Smooth muscle cell (in vitro differentiated cells): ENCODE measurements around the gene OR7A17. TPM values are rescaled to one million over a fixed set of nuclear protein-coding genes. Genes with fewer than 3 reads are reported as not detected.

ENCODE experiments used
- DNase-seq: peaks from one replicate; lab custom pipeline; 2025; ENCODE audit not compliant: unreplicated experiment; lab: John Stamatoyannopoulos, UW
- H2AFZ ChIP-seq: fragments of 200-600 bp; sonication (generic); 2 replicates; pipeline ENCODE4 v1.6.0; 2016; ENCODE audit warnings: antibody characterized with exemption, low read depth, mild to moderate bottlenecking
- H3F3A ChIP-seq: fragments of 200-600 bp; sonication (generic); 2 replicates; pipeline ENCODE4 v1.6.0; 2017; ENCODE audit warnings: antibody characterized with exemption, low read depth
- H3K27ac ChIP-seq: fragments of 200-600 bp; sonication (generic); 2 replicates; pipeline ENCODE4 v1.5.1; 2016; ENCODE audit warnings: low read depth, mild to moderate bottlenecking
- H3K27me3 ChIP-seq: fragments of 200-600 bp; sonication (generic); 2 replicates; pipeline ENCODE4 v1.6.1; 2016; ENCODE audit warnings: low read depth, mild to moderate bottlenecking
- H3K36me3 ChIP-seq: fragments of 200-600 bp; sonication (generic); 2 replicates; pipeline ENCODE4 v1.5.1; 2016; ENCODE audit warnings: low read depth
- H3K4me1 ChIP-seq: fragments of 200-600 bp; sonication (generic); 2 replicates; pipeline ENCODE4 v1.5.1; 2016; ENCODE audit warnings: low read depth
- H3K4me2 ChIP-seq: fragments of 200-600 bp; sonication (generic); 2 replicates; pipeline ENCODE4 v1.6.0; 2016; ENCODE audit warnings: mild to moderate bottlenecking
- H3K4me3 ChIP-seq: fragments of 200-600 bp; sonication (generic); 2 replicates; pipeline ENCODE4 v1.5.1; 2016; ENCODE audit warnings: mild to moderate bottlenecking
- H3K79me2 ChIP-seq: fragments of 200-600 bp; sonication (generic); 2 replicates; pipeline ENCODE4 v1.6.0; 2016; ENCODE audit warnings: low read depth, mild to moderate bottlenecking
- H3K9ac ChIP-seq: fragments of 200-600 bp; sonication (generic); 2 replicates; pipeline ENCODE4 v1.6.0; 2016; ENCODE audit warnings: low read depth
- H3K9me3 ChIP-seq: fragments of 200-600 bp; sonication (generic); replicated peaks from 2 replicates; pipeline ENCODE4 v1.5.1; 2016; ENCODE audit warnings: low read depth
- H4K20me1 ChIP-seq: fragments of 200-600 bp; sonication (generic); 2 replicates; pipeline ENCODE4 v1.6.0; 2016; ENCODE audit warnings: low read depth
- CTCF ChIP-seq: fragments of 200-600 bp; sonication (generic); IDR thresholded peaks from 2 replicates; pipeline ENCODE4 v1.5.1; 2017; ENCODE audit warnings: borderline replicate concordance, mild to moderate bottlenecking, antibody characterized with exemption; ENCODE audit not compliant: insufficient read depth, poor library complexity, severe bottlenecking
- WGBS: methylation state at CpG from one replicate; pipeline ENCODE4 v1.1.7; 2016; ENCODE audit warnings: low lambda C conversion rate; 5-methylcytosine and 5-hydroxymethylcytosine counted together
- polyA plus RNA-seq: library from polyadenylated mRNA; unstranded; fragments of >200 nt; fragmentation: Nextera tagmentation; extraction: Ambion mirVana; gene quantifications from 2 replicates; pipeline ENCODE4 v1.2.1, GENCODE V29; 2016
- total RNA-seq: library from RNA; depleted of rRNA; stranded (reverse); fragments of >200 nt; gene quantifications from 2 replicates; pipeline ENCODE4 v1.2.3, GENCODE V29; 2014

OR7A17 gene
- total and polyA plus RNA-seq, 2 experiments from 2014 or later, result not detected

GRCh38 chr19:14906711-14907110, 20.8 kb upstream of the OR7A17 start:
- Histone ChIP-seq H3K4me2 (no peak overlapping the region), H3K9ac (no peak overlapping the region), H3K9me3 (no peaks in the 10 kb centered on the region), H3F3A (no peaks in the 10 kb centered on the region), H3K4me3 (no peak overlapping the region), H3K4me1 (no peaks in the 10 kb centered on the region), H4K20me1 (no peaks in the 10 kb centered on the region), H3K27me3 (no peaks in the 10 kb centered on the region), H3K27ac (no peak overlapping the region), H3K36me3 (no peaks in the 10 kb centered on the region), H2AFZ (no peak overlapping the region), H3K79me2 (no peaks in the 10 kb centered on the region)
- TF ChIP-seq CTCF, result no peak
- WGBS, result 76% methylated on average over 4 of the region's 4 CpGs
- no peak for DNase-seq

GRCh38 chr19:14901675-14902260, 15.8 kb upstream of the OR7A17 start:
- no peak for DNase-seq
- H3K36me3 ChIP-seq, result no peaks in the 10 kb centered on the region
- H3K27ac ChIP-seq, result no peak overlapping the region
- H3K9me3 ChIP-seq, result no peaks in the 10 kb centered on the region
- H3K27me3 ChIP-seq, result no peaks in the 10 kb centered on the region
- no peaks in the 10 kb centered on the region for H3K4me1 ChIP-seq
- H2AFZ ChIP-seq, result no peak overlapping the region
- H3K79me2 ChIP-seq, result no peaks in the 10 kb centered on the region
- no peak for TF ChIP-seq CTCF
- H3K4me2 ChIP-seq, result no peak overlapping the region
- no peak overlapping the region for H3K4me3 ChIP-seq
- WGBS, result 12% methylated on average over 2 of the region's 2 CpGs
- no peaks in the 10 kb centered on the region for H3F3A ChIP-seq
- H3K9ac ChIP-seq, result no peak overlapping the region
- no peaks in the 10 kb centered on the region for H4K20me1 ChIP-seq

GRCh38 chr19:14890643-14891379, 4.9 kb upstream of the OR7A17 start:
- DNase-seq, result no peak
- Histone ChIP-seq H3K27me3 (no peaks in the 10 kb centered on the region), H3K4me1 (no peaks in the 10 kb centered on the region), H3K79me2 (no peaks in the 10 kb centered on the region), H3F3A (no peaks in the 10 kb centered on the region), H3K4me3 (no peak overlapping the region), H4K20me1 (no peaks in the 10 kb centered on the region), H3K9me3 (no peaks in the 10 kb centered on the region), H3K36me3 (no peaks in the 10 kb centered on the region), H3K4me2 (no peak overlapping the region), H3K9ac (no peak overlapping the region), H3K27ac (no peak overlapping the region), H2AFZ (no peak overlapping the region)
- no peak for TF ChIP-seq CTCF
- 68% methylated on average over 10 of the region's 10 CpGs for WGBS
